ENCODE data around the gene CHD6.

DNA sequence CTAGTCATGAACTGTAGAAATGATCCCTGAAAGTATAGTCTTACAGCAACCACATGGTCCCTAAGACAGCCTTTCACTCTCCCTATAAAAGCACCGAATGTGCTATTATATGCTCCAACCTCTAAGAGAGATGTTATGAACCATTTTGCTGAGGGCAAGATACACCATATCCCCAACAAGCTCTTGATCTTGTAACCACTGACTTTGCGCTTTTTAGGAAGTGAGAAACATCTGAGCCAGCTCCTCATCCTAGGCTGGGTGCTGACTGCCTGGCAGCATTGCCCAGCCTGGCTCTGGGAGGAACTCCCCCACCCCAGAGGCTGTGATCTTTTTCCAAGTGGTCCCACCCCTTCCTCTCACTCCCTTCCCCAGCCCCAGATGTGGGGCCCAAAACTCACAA lies 248.5 kb downstream of the CHD6 start:
- TF ChIP-seq, protein P1, sequence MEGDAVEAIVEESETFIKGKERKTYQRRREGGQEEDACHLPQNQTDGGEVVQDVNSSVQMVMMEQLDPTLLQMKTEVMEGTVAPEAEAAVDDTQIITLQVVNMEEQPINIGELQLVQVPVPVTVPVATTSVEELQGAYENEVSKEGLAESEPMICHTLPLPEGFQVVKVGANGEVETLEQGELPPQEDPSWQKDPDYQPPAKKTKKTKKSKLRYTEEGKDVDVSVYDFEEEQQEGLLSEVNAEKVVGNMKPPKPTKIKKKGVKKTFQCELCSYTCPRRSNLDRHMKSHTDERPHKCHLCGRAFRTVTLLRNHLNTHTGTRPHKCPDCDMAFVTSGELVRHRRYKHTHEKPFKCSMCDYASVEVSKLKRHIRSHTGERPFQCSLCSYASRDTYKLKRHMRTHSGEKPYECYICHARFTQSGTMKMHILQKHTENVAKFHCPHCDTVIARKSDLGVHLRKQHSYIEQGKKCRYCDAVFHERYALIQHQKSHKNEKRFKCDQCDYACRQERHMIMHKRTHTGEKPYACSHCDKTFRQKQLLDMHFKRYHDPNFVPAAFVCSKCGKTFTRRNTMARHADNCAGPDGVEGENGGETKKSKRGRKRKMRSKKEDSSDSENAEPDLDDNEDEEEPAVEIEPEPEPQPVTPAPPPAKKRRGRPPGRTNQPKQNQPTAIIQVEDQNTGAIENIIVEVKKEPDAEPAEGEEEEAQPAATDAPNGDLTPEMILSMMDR (conservative IDR thresholded peaks at IDR 0.05 in 1 of 2, IDR thresholded peaks at IDR 0.05 in 1 of 2; ENCODE audit: extremely low read depth in 1 of 2, insufficient read depth in 1 of 2, low read depth in 1 of 2, low read length in 2 of 2): no peak
- no peak for TF ChIP-seq EZH2 (IDR thresholded peaks at IDR 0.05; ENCODE audit: borderline replicate concordance, low read length)

Measured in mammary epithelial cell (primary cell).